ENCODE measurements around the gene NDUFS2. TPM values are rescaled to one million over a fixed set of nuclear protein-coding genes. Genes with fewer than 3 reads are reported as not detected.
A peak's percentile ranks its signal among the peaks of the same experiment; 100 is the strongest.

Gene NDUFS2
- total and polyA plus RNA-seq, 10 of the 15 experiments (the other 5 are each of a cell fraction or from before 2014, with no cell fraction given), result 66.5 to 215 (median 148) TPM

DNA sequence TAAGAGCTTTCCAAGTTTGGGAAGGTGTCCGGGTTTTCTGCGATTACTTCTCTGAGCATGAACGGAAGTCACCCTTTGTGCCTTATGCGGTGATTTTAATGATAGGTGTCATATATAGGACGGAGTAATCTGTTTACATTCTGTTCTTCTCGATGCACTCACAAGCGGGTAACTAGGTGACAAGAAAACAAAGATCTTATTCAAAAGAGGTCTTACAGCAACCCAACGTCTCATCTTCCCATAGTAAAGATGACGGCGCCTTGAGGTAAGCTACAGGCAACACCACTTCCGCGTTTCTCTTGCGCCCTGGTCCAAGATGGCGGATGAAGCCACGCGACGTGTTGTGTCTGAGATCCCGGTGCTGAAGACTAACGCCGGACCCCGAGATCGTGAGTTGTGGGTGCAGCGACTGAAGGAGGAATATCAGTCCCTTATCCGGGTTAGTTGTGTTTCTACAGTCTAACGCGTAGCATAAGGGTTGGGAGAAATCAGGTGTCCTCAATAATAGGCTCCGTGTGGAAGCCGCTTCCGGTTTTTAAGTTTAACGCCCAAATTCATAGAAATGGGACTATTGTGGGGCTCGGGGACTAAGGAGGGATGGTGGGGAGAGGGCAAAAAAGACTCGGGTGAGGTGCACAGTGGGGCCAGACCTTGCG, 48.4 kb upstream of the NDUFS2 start, which contains the start of gene UFC1 (continued):
- TF ChIP-seq ZBED1 (IDR thresholded peaks at IDR 0.05; ENCODE audit: borderline replicate concordance), result peak; percentile 79; the same call in 1 of the 2 replicates
- TF ChIP-seq BACH1 (IDR thresholded peaks at IDR 0.05; ENCODE audit: borderline replicate concordance), result no peak
- peak; percentile 90 for TF ChIP-seq NBN (IDR thresholded peaks at IDR 0.05)
- no peak for TF ChIP-seq NFYB (IDR thresholded peaks at IDR 0.05; ENCODE audit: insufficient read depth, low read depth, low read length)
- TF ChIP-seq HDAC2 (IDR thresholded peaks at IDR 0.05), result no peak
- no peak for TF ChIP-seq KDM1A (IDR thresholded peaks at IDR 0.05; ENCODE audit: borderline replicate concordance)
- peak; percentile 69; the same call in 1 of the 2 replicates for TF ChIP-seq IKZF1 (conservative IDR thresholded peaks at IDR 0.05)
- TF ChIP-seq RAD51 (IDR thresholded peaks at IDR 0.05), result peak; percentile 61
- 0 out of 2 replicates have a peak, but pooled peaks have one; percentile 44 for TF ChIP-seq TBL1XR1 (IDR thresholded peaks at IDR 0.05; ENCODE audit: low read depth, low read length)
- TF ChIP-seq TARDBP (IDR thresholded peaks at IDR 0.05; ENCODE audit: borderline replicate concordance), result peak; percentile 70; the same call in 1 of the 2 replicates
- TF ChIP-seq ZNF217 (IDR thresholded peaks at IDR 0.05), result no peak
- TF ChIP-seq HDGF (IDR thresholded peaks at IDR 0.05), result no peak
- TF ChIP-seq, protein P1, sequence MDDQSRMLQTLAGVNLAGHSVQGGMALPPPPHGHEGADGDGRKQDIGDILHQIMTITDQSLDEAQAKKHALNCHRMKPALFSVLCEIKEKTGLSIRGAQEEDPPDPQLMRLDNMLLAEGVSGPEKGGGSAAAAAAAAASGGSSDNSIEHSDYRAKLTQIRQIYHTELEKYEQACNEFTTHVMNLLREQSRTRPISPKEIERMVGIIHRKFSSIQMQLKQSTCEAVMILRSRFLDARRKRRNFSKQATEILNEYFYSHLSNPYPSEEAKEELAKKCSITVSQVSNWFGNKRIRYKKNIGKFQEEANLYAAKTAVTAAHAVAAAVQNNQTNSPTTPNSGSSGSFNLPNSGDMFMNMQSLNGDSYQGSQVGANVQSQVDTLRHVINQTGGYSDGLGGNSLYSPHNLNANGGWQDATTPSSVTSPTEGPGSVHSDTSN (IDR thresholded peaks at IDR 0.05; ENCODE audit: insufficient replicate concordance, low read depth, low read length), result no peak
- no peak for TF ChIP-seq EP300 (IDR thresholded peaks at IDR 0.05; ENCODE audit: borderline replicate concordance in 1 of 2, control insufficient read depth in 1 of 2, low read depth in 2 of 2, low read length in 2 of 2)
- 0 out of 2 replicates have a peak, but pooled peaks have one; percentile 7 for TF ChIP-seq RFX5 (IDR thresholded peaks at IDR 0.05; ENCODE audit: low read depth, low read length)
- TF ChIP-seq NFYA (IDR thresholded peaks at IDR 0.05; ENCODE audit: borderline replicate concordance, low read depth, low read length), result no peak
- TF ChIP-seq SIX5 (IDR thresholded peaks at IDR 0.05; ENCODE audit: low read depth, low read length, severe bottlenecking), result peak; percentile 75
- no peak for TF ChIP-seq SMC3 (IDR thresholded peaks at IDR 0.05; ENCODE audit: borderline replicate concordance, low read length)
- peak; percentile 77 for TF ChIP-seq HCFC1 (IDR thresholded peaks at IDR 0.05; ENCODE audit: low read length)
- TF ChIP-seq EZH2 (IDR thresholded peaks at IDR 0.05; ENCODE audit: borderline replicate concordance, control insufficient read depth, low read depth, low read length), result no peak
- peak; percentile 90 for TF ChIP-seq CHD2 (IDR thresholded peaks at IDR 0.05; ENCODE audit: borderline replicate concordance, low read depth, low read length)
- TF ChIP-seq MTA3 (IDR thresholded peaks at IDR 0.05; ENCODE audit: borderline replicate concordance, low read length), result 0 out of 2 replicates have a peak, but pooled peaks have one; percentile 52
- TF ChIP-seq NR2C1 (IDR thresholded peaks at IDR 0.05), result peak; percentile 79
- TF ChIP-seq, protein P2, sequence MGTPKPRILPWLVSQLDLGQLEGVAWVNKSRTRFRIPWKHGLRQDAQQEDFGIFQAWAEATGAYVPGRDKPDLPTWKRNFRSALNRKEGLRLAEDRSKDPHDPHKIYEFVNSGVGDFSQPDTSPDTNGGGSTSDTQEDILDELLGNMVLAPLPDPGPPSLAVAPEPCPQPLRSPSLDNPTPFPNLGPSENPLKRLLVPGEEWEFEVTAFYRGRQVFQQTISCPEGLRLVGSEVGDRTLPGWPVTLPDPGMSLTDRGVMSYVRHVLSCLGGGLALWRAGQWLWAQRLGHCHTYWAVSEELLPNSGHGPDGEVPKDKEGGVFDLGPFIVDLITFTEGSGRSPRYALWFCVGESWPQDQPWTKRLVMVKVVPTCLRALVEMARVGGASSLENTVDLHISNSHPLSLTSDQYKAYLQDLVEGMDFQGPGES (IDR thresholded peaks at IDR 0.05), result no peak
- peak; percentile 98 for TF ChIP-seq GABPA (IDR thresholded peaks at IDR 0.05; ENCODE audit: low read depth)
- TF ChIP-seq SPI1 (IDR thresholded peaks at IDR 0.05; ENCODE audit: borderline replicate concordance, insufficient read depth, low read depth, low read length), result peak; percentile 66
- TF ChIP-seq ASH2L (IDR thresholded peaks at IDR 0.05; ENCODE audit: borderline replicate concordance, low read depth), result peak; percentile 59; the same call in 1 of the 2 replicates
- no peak for TF ChIP-seq DPF2 (IDR thresholded peaks at IDR 0.05)
